ENCODE measurements around the gene GJB5. TPM values are rescaled to one million over a fixed set of nuclear protein-coding genes. Genes with fewer than 3 reads are reported as not detected.

Gene GJB5
- total RNA-seq, 1 donor from 2014 or later, result not detected

GRCh38 chr1:34759503-34760357 is 4.9 kb downstream of the GJB5 start, which contains the start of gene GJB4:
Gene GJB4, plus strand, starts transcription at chr1:34759740. Its CDS starts 1,515 bp downstream, at chr1:34761255.
- TF ChIP-seq CTCF (IDR thresholded peaks at IDR 0.05), result no peak
- Histone ChIP-seq H3K4me1 (no peaks in the 10 kb centered on the region), H3K4me3 (no peak within 1 kb of the TSS), H3K27ac (no peak within 1 kb of the TSS), H3K9me3 (no peaks in the 10 kb centered on the region), H3K27me3 (ENCODE audit: low read depth) (no peaks in the 10 kb centered on the region), H3K36me3 (no peaks in the 10 kb centered on the region)
- intact Hi-C loops (cut with DNase I), result no loop called here
- ATAC-seq, result peak in 1 of 2 donors; percentile 4
- DNase-seq, result no peak

DNA sequence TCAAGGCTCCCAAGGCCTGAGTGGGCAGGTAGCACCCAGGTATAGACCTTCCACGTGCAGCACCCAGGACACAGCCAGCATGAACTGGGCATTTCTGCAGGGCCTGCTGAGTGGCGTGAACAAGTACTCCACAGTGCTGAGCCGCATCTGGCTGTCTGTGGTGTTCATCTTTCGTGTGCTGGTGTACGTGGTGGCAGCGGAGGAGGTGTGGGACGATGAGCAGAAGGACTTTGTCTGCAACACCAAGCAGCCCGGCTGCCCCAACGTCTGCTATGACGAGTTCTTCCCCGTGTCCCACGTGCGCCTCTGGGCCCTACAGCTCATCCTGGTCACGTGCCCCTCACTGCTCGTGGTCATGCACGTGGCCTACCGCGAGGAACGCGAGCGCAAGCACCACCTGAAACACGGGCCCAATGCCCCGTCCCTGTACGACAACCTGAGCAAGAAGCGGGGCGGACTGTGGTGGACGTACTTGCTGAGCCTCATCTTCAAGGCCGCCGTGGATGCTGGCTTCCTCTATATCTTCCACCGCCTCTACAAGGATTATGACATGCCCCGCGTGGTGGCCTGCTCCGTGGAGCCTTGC is 6.4 kb downstream of the GJB5 start:
- DNase-seq (no peak), ATAC-seq (no peak)

GRCh38 chr1:34761776-34762307 is 7.0 kb downstream of the GJB5 start:
- Histone ChIP-seq H3K27ac (no peak overlapping the region), H3K36me3 (no peaks in the 10 kb centered on the region), H3K4me3 (no peak overlapping the region), H3K27me3 (ENCODE audit: low read depth) (no peaks in the 10 kb centered on the region), H3K4me1 (no peaks in the 10 kb centered on the region), H3K9me3 (no peaks in the 10 kb centered on the region)
- DNase-seq (no peak), ATAC-seq (no peak)
- intact Hi-C loops (cut with DNase I), result no loop called here
- TF ChIP-seq CTCF (IDR thresholded peaks at IDR 0.05), result no peak

More for the DNA sequence above, 6.4 kb downstream of the GJB5 start:
- intact Hi-C loops (cut with DNase I), result no loop called here
- H3K27me3 ChIP-seq (ENCODE audit: low read depth), result no peaks in the 10 kb centered on the region
- H3K9me3 ChIP-seq, result no peaks in the 10 kb centered on the region
- no peak overlapping the region for H3K27ac ChIP-seq
- no peak overlapping the region for H3K4me3 ChIP-seq
- H3K4me1 ChIP-seq, result no peaks in the 10 kb centered on the region
- TF ChIP-seq CTCF (IDR thresholded peaks at IDR 0.05), result no peak
- no peaks in the 10 kb centered on the region for H3K36me3 ChIP-seq

DNA sequence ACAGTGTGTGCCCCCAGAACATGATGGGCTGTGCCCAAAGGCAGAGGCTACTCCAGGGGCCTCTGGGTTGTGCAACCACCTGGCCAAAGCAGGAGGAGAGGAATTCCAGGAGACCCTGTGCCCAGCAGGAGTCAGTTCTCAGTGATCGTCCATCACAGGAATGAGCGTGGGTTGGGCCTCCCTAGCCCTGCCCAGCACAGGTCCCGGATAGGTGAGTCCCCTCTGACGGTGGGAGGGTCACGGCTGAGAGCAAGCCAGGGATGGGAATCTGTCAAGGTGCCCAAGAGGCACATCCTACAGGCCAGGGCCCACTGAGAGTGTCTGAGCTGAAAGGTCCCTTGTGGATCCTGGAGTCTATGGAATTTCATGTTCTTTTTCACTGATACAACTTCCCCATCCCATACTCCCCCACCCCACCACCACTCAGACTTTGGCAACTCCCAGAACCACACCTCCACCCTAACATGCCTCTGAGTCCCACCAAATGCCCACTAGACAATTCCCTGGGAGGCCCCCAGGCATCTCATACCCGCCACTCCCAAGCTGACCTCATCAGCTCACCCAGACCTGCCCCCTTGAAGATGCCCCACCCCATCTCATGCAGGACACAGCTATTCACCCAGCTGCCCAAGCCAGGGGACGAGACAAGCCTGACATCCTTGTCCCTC is 7.8 kb downstream of the GJB5 start:
- no peak for ATAC-seq
- intact Hi-C loops (cut with DNase I), result no loop called here
- Histone ChIP-seq H3K27me3 (ENCODE audit: low read depth) (no peaks in the 10 kb centered on the region), H3K27ac (no peak overlapping the region), H3K4me3 (no peak overlapping the region), H3K36me3 (no peaks in the 10 kb centered on the region), H3K4me1 (no peaks in the 10 kb centered on the region), H3K9me3 (no peaks in the 10 kb centered on the region)
- no peak for TF ChIP-seq CTCF (IDR thresholded peaks at IDR 0.05)
- no peak for DNase-seq

DNA sequence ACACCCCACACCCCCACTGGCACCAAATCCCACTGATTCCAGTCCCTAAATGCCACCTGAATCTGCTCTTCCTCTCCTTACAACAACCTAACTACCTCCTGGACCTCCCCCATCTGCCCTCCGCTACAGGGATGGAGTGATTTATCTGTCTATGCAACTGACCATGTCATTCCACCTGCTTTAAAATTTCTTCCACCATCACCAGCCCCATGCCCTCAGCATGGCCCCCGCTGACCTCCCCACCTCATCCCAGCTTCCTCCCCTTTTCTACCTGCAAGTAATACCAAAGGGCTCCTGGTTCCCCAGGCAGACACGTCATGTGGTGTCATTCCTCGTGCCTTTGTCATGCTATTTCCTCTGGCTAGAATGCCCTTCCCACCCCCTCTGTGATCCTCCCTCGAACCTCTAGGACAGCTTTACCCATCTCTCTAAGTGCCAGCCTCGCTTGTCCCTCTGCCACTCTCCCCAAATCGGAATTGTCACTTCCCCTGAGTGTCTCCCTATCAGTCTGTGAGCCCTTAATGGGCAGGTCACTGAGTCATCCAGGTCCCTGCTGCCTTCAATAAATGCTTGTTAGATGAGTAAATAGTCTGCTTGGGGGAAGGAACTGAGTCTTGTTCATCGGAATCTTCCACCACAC is 8.4 kb downstream of the GJB5 start:
- Histone ChIP-seq H3K4me3 (no peak overlapping the region), H3K9me3 (no peaks in the 10 kb centered on the region), H3K27ac (no peak overlapping the region), H3K36me3 (no peaks in the 10 kb centered on the region), H3K27me3 (ENCODE audit: low read depth) (no peaks in the 10 kb centered on the region), H3K4me1 (no peaks in the 10 kb centered on the region)
- DNase-seq, result no peak
- no peak for ATAC-seq
- TF ChIP-seq CTCF (IDR thresholded peaks at IDR 0.05), result no peak
- intact Hi-C loops (cut with DNase I), result no loop called here
